ENCODE measurements around the gene RTP3. TPM values are rescaled to one million over a fixed set of nuclear protein-coding genes. Genes with fewer than 3 reads are reported as not detected.

The RTP3 gene
- polyA plus RNA-seq, 6 donors from 2014 or later: not detected

Other genes starting within 250 kb of the RTP3 start
- gene CCR2, start 143.9 kb upstream of the RTP3 start, polyA plus RNA-seq (ENCODE audit: low read depth in 6 of 6): 1 to 10 TPM in 2 of 6 donors, under 1 TPM in 4; 0.27 to 1.4 (median 0.66) TPM
- gene CCR5, start 127.0 kb upstream of the RTP3 start, polyA plus RNA-seq (ENCODE audit: low read depth in 6 of 6): under 1 TPM in 1 of 6 donors, not detected in 5; 0.17 TPM
- 1 to 10 TPM in 3 of 6 donors, under 1 TPM in 2, not detected in 1; 0.73 to 1.8 (median 1.2) TPM for gene CCRL2, start 90.7 kb upstream of the RTP3 start, polyA plus RNA-seq (ENCODE audit: low read depth in 6 of 6)
- gene LTF, start 33.1 kb upstream of the RTP3 start, polyA plus RNA-seq (ENCODE audit: low read depth in 6 of 6): 1 to 10 TPM in 1 of 6 donors, not detected in 5; 2.5 TPM
- gene LRRC2, start 68.3 kb downstream of the RTP3 start, polyA plus RNA-seq (ENCODE audit: low read depth in 6 of 6): not detected
- not detected for gene FAM240A, start 114.5 kb downstream of the RTP3 start, polyA plus RNA-seq (ENCODE audit: low read depth in 6 of 6)
- not detected for gene ALS2CL, start 195.7 kb downstream of the RTP3 start, polyA plus RNA-seq (ENCODE audit: low read depth in 6 of 6)
- gene TMIE, start 203.4 kb downstream of the RTP3 start, polyA plus RNA-seq (ENCODE audit: low read depth in 6 of 6): not detected
- gene PRSS50, start 219.9 kb downstream of the RTP3 start, polyA plus RNA-seq (ENCODE audit: low read depth in 6 of 6): not detected